C4-2B (cell line): Measurements from ENCODE around the gene MIPOL1.
A peak's percentile ranks its signal among the peaks of the same experiment; 100 is the strongest.

Experiments
- H3K27ac ChIP-seq: fragments of 450-650 bp; 2 replicates; pipeline ENCODE4 v1.5.1; 2017
- ZFX ChIP-seq: fragments of 450-650 bp; IDR thresholded peaks from 2 replicates; pipeline ENCODE4 v1.6.1; 2017
- TF ChIP-seq, protein P1 (sequence below): fragments of 450-650 bp; conservative IDR thresholded peaks from 2 replicates; pipeline ENCODE4 v1.5.1; 2017; ENCODE audit warnings: mild to moderate bottlenecking

The MIPOL1 gene

DNA sequence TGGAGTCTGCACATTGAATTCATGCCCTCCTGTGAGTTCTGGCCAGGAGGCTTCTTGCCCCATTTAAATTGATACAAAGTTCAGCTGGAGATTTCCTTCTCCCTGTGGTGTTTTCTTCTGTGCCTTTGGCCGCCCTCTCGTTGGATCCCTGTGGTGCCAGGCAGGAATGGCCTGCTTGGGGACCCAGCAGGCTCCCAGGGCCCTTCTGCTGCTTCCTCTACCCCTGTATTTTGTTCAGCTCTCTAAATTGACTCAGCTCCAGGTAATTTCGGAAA is 200.1 kb downstream of the MIPOL1 start:
- no peak for TF ChIP-seq ZFX
- TF ChIP-seq, protein P1, sequence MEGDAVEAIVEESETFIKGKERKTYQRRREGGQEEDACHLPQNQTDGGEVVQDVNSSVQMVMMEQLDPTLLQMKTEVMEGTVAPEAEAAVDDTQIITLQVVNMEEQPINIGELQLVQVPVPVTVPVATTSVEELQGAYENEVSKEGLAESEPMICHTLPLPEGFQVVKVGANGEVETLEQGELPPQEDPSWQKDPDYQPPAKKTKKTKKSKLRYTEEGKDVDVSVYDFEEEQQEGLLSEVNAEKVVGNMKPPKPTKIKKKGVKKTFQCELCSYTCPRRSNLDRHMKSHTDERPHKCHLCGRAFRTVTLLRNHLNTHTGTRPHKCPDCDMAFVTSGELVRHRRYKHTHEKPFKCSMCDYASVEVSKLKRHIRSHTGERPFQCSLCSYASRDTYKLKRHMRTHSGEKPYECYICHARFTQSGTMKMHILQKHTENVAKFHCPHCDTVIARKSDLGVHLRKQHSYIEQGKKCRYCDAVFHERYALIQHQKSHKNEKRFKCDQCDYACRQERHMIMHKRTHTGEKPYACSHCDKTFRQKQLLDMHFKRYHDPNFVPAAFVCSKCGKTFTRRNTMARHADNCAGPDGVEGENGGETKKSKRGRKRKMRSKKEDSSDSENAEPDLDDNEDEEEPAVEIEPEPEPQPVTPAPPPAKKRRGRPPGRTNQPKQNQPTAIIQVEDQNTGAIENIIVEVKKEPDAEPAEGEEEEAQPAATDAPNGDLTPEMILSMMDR, result no peak
- no peak overlapping the region for H3K27ac ChIP-seq

DNA sequence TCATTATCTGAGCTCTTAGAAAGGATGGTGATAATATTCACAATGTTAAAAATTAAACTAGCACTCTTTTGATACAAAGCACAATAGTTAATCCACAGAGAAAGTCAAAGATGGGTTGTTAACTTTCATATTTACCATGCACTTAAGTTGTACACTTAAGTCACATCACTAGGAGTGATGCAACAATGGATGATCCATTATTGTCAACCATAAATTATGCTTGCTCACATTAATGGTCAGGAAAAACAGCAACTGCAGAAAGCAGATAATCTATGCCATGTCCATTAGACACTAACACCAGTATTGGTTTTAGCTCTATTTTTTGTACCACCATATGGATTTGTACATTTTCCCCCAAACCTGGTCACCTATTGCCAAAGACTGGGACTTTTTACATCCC is 201.8 kb downstream of the MIPOL1 start:
- TF ChIP-seq, protein P1, result no peak
- no peak for TF ChIP-seq ZFX

DNA sequence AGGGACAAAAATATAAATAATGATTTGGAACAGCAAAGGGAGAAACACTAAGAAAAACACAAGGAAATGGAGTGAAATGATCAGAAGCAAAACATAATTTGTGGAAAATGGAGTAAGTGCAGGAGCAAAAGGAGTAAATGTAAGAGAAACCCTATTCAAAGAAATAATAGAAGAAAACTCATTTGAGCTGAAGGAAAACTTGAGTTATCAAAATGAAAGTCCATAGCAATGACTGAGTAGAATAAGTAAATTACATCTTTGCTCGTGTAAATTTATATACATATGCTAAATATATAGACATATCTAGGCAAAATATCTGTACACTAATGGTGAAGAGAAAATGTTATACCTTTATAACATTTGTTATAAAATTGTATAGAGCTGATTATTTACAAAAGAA is 203.4 kb downstream of the MIPOL1 start:
- no peak overlapping the region for H3K27ac ChIP-seq
- TF ChIP-seq ZFX, result no peak
- TF ChIP-seq, protein P1, result no peak

More for the DNA sequence above, 201.8 kb downstream of the MIPOL1 start:
- H3K27ac ChIP-seq, result no peak overlapping the region

DNA sequence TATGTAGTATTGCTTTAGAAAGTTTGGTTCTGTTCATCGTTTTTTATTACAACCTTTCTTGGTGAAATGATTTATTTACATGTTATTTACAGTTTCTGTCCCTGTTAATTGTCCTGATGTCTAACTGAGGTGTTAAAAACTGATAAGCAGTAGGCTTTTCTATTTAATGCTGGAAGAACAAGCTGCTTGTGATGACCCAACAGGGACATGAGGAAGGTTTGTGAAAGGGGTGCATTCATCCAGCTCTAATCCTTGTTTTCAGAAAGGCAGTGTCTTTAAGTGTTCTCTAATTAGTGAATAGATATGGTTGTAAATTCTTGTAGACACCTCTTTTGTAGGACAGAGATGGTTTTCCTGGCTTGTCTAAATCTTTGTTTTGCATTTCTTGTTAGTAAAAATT is 205.9 kb downstream of the MIPOL1 start:
- TF ChIP-seq ZFX, result no peak
- TF ChIP-seq, protein P1, result no peak
- H3K27ac ChIP-seq, result no peak overlapping the region

DNA sequence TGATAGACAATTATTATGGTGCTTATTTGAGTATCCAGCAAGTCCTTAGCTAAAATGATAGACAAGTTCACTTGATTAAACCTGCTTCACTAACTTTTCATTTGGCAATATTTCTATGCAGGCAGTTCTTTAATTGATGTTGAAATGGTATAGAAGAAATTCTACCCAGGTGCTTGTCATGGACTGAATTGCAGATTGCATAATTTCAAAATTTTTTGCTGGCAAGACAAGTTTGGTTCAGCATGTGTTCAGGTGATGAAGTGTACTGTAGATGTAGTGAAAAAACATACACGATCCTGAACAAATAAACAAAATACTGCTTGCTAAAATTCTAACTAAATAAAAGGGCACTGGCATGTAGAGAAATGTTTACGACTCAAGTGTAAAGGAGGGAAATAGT is 208.4 kb downstream of the MIPOL1 start:
- no peak overlapping the region for H3K27ac ChIP-seq
- TF ChIP-seq, protein P1, result no peak
- no peak for TF ChIP-seq ZFX

DNA sequence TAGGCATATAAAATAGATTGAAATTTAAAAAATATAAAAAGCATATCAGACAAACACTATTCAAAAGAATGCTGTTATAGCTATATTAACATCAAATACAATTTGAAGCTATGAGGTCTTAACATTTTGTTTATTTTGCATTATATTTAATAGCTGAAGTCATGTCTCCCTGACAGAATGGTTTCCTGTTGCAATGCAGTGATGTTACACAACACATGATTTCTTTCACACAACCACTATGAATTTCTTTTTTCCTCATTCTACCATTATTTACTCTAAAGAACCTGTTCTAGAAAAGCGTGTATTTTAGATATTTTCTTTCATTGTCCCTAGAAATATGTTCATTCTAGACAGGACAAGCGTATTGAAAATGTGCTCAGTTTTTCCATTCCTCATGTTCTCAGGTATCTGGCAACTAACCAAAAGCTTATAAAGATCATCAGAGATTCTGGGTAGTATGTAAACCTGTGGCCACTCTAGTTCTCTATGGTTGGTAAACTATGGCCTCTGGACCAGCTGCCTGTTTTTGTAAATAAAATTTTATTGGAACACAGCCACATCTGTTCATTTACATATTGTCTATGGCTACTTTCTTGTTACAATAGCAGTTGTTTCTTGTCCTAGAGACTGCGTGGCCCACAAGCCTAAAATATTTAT is 213.5 kb downstream of the MIPOL1 start:
- no peak overlapping the region for H3K27ac ChIP-seq
- TF ChIP-seq ZFX, result no peak
- TF ChIP-seq, protein P1, result no peak

DNA sequence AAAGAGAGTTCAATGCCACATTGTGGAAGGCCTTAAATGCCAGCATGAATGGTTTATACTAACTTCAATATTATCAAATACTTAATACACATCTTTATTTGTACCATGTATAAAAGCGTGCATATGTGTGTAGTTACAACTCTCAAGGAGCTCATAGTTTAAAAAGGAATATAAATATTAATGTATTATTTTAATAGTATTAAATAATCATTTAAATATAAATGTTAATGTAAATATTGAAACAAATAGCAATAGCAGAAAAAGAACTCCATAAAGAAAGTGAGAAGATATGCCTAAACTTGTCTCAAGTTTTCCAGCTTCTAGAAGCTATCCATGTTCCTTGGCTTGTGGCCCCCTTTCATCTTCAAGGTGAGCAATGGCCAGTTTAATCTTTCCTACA is 215.3 kb downstream of the MIPOL1 start:
- peak overlapping the region; percentile 68; the same call in 1 of the 2 replicates for H3K27ac ChIP-seq
- TF ChIP-seq ZFX, result no peak
- TF ChIP-seq, protein P1, result no peak
